Uterus (tissue), 2 donors: ENCODE measurements around the gene SEMA4G.

Experiments
- CTCF ChIP-seq, 4 experiments: fragments of 200-600 bp in 2 of 4; fragments of 450-650 bp in 2 of 4; sonication (generic) in 2 of 4; IDR thresholded peaks; one replicate each; pipeline ENCODE4 v1.5.1; 2016 to 2019; ENCODE audit warnings: antibody characterized with exemption in 4 of 4, mild to moderate bottlenecking in 2 of 4, moderate library complexity in 1 of 4
- POLR2A ChIP-seq, 2 donors: fragments of 450-650 bp; IDR thresholded peaks; one replicate each; pipeline ENCODE4 v1.6.1; 2016; ENCODE audit warnings: antibody characterized with exemption in 2 of 2, mild to moderate bottlenecking in 1 of 2, moderate library complexity in 1 of 2

- no peak for TF ChIP-seq CTCF (IDR thresholded peaks at IDR 0.05)
- no peak for TF ChIP-seq POLR2A (IDR thresholded peaks at IDR 0.05)
These were observed 5.5 kb upstream of the SEMA4G start for GRCh38 chr10:100963826-100964225.
